HG02571 (cell line): Measurements from ENCODE around the gene SEMA3C.

Source experiments
- ATAC-seq: cut with Tn5 transposase; IDR thresholded peaks from one replicate; pipeline ENCODE4 v1.9.1; 2021; ENCODE audit warnings: mild to moderate bottlenecking, moderate library complexity; ENCODE audit not compliant: unreplicated experiment

SEMA3C gene

GRCh38 chr7:80890426-80891258 is 28.2 kb downstream of the SEMA3C start:
- no peak for ATAC-seq

GRCh38 chr7:80889525-80889924 is 29.3 kb downstream of the SEMA3C start:
- ATAC-seq: no peak

- no peak for ATAC-seq
Measured at GRCh38 chr7:80885757-80886156, 33.1 kb downstream of the SEMA3C start.

- ATAC-seq: no peak
Measured at GRCh38 chr7:80884511-80885195, 34.2 kb downstream of the SEMA3C start.

- no peak for ATAC-seq
Measured at GRCh38 chr7:80883154-80884025, 35.5 kb downstream of the SEMA3C start.

- no peak for ATAC-seq
Measured at GRCh38 chr7:80882213-80882801, 36.5 kb downstream of the SEMA3C start.

GRCh38 chr7:80881351-80881900 is 37.4 kb downstream of the SEMA3C start:
- ATAC-seq: no peak

- no peak for ATAC-seq
Measured at GRCh38 chr7:80879849-80880248, 39.0 kb downstream of the SEMA3C start.

GRCh38 chr7:80876894-80877414 is 41.9 kb downstream of the SEMA3C start:
- ATAC-seq: no peak

GRCh38 chr7:80875537-80876120 is 43.2 kb downstream of the SEMA3C start:
- ATAC-seq: no peak

GRCh38 chr7:80873140-80873539 is 45.7 kb downstream of the SEMA3C start:
- ATAC-seq: no peak

- ATAC-seq: no peak
Measured at GRCh38 chr7:80871228-80871627, 47.6 kb downstream of the SEMA3C start.

GRCh38 chr7:80870813-80871212 is 48.0 kb downstream of the SEMA3C start:
- ATAC-seq: no peak

GRCh38 chr7:80869821-80870751 is 48.8 kb downstream of the SEMA3C start:
- ATAC-seq: no peak

GRCh38 chr7:80869106-80869784 is 49.6 kb downstream of the SEMA3C start:
- ATAC-seq: no peak

- ATAC-seq: no peak
Measured at GRCh38 chr7:80868566-80868965, 50.3 kb downstream of the SEMA3C start.

- ATAC-seq: no peak
Measured at GRCh38 chr7:80860554-80860953, 58.3 kb downstream of the SEMA3C start.

GRCh38 chr7:80859272-80859970 is 59.4 kb downstream of the SEMA3C start:
- ATAC-seq: no peak
